KMS-11 (cell line): ENCODE results near the gene VPS11.

Source experiments
- H2AFZ ChIP-seq: fragments of 200-600 bp; sonication (generic); 2 replicates; pipeline ENCODE4 v1.6.1; 2016; ENCODE audit warnings: antibody characterized with exemption, mixed run types, low read depth
- H3K27ac ChIP-seq: fragments of 200-600 bp; sonication (generic); 2 replicates; pipeline ENCODE4 v1.6.1; 2016; ENCODE audit warnings: mild to moderate bottlenecking, mixed run types
- H3K27me3 ChIP-seq: fragments of 200-600 bp; sonication (generic); 2 replicates; pipeline ENCODE4 v1.6.1; 2017; ENCODE audit warnings: mild to moderate bottlenecking, low read depth, mixed run types, moderate library complexity; ENCODE audit not compliant: insufficient read depth
- H3K36me3 ChIP-seq: fragments of 200-600 bp; sonication (generic); 2 replicates; pipeline ENCODE4 v1.6.1; 2017; ENCODE audit warnings: mild to moderate bottlenecking, mixed run types; ENCODE audit not compliant: insufficient read depth
- H3K4me1 ChIP-seq: fragments of 200-600 bp; sonication (generic); 2 replicates; pipeline ENCODE4 v1.6.1; 2016; ENCODE audit warnings: mild to moderate bottlenecking, low read depth, mixed run types; ENCODE audit not compliant: poor library complexity, severe bottlenecking
- H3K4me2 ChIP-seq: fragments of 200-600 bp; sonication (generic); 2 replicates; pipeline ENCODE4 v1.7.0; 2016; ENCODE audit warnings: mild to moderate bottlenecking, mixed run types
- H3K4me3 ChIP-seq: fragments of 200-600 bp; sonication (generic); IDR thresholded peaks from 2 replicates; pipeline ENCODE4 v1.6.1; 2017; ENCODE audit warnings: low read depth, low read length, mixed read lengths; ENCODE audit not compliant: insufficient read depth
- H3K79me2 ChIP-seq: fragments of 200-600 bp; sonication (generic); 2 replicates; pipeline ENCODE4 v1.6.1; 2016; ENCODE audit warnings: low read depth, mixed run types; ENCODE audit not compliant: insufficient read depth
- H3K9ac ChIP-seq: fragments of 200-600 bp; sonication (generic); 2 replicates; pipeline ENCODE4 v1.6.1; 2016; ENCODE audit warnings: mild to moderate bottlenecking, mixed run types
- H4K20me1 ChIP-seq: fragments of 200-600 bp; sonication (generic); 2 replicates; pipeline ENCODE4 v1.6.1; 2016; ENCODE audit warnings: mild to moderate bottlenecking, mixed run types; ENCODE audit not compliant: insufficient read depth
- TF ChIP-seq, protein P1 (sequence below): fragments of 200-600 bp; sonication (generic); conservative IDR thresholded peaks from 2 replicates; pipeline ENCODE4 v1.6.1; 2017; ENCODE audit warnings: low read depth, mild to moderate bottlenecking, antibody characterized with exemption, low read length, moderate library complexity, mixed read lengths

VPS11 gene

DNA sequence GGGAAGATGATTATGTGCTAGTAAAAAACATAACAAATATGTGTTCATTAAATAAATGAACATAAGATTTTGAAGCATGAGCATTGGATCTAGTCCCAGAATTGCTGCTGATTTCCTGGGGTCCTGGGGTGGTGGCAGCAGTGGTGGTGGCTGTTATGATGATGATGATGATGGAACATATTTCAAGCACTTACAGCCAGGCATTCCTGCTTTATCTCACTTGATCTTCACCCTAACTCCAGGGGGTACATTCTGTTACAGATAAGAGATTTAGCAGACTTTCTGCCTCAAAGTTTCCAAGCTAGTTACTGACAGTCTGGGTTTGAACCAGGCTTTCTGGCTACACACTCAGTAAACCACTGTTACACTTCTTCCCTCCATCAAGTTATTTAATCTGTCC, 43.9 kb upstream of the VPS11 start:
- Histone ChIP-seq H3K27me3 (no peaks in the 10 kb centered on the region), H3K79me2 (peaks cover 68% of the 10 kb centered on the region), H3K4me3 (no peak overlapping the region), H4K20me1 (no peaks in the 10 kb centered on the region), H3K4me1 (peaks cover 81% of the 10 kb centered on the region), H2AFZ (no peak overlapping the region), H3K4me2 (peak overlapping the region; percentile 96), H3K27ac (peak overlapping the region; percentile 87), H3K9ac (peak overlapping the region; percentile 38; the same call in 1 of the 2 replicates), H3K36me3 (no peaks in the 10 kb centered on the region; the same call in 1 of the 2 replicates)
- TF ChIP-seq, protein P1, sequence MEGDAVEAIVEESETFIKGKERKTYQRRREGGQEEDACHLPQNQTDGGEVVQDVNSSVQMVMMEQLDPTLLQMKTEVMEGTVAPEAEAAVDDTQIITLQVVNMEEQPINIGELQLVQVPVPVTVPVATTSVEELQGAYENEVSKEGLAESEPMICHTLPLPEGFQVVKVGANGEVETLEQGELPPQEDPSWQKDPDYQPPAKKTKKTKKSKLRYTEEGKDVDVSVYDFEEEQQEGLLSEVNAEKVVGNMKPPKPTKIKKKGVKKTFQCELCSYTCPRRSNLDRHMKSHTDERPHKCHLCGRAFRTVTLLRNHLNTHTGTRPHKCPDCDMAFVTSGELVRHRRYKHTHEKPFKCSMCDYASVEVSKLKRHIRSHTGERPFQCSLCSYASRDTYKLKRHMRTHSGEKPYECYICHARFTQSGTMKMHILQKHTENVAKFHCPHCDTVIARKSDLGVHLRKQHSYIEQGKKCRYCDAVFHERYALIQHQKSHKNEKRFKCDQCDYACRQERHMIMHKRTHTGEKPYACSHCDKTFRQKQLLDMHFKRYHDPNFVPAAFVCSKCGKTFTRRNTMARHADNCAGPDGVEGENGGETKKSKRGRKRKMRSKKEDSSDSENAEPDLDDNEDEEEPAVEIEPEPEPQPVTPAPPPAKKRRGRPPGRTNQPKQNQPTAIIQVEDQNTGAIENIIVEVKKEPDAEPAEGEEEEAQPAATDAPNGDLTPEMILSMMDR = no peak

DNA sequence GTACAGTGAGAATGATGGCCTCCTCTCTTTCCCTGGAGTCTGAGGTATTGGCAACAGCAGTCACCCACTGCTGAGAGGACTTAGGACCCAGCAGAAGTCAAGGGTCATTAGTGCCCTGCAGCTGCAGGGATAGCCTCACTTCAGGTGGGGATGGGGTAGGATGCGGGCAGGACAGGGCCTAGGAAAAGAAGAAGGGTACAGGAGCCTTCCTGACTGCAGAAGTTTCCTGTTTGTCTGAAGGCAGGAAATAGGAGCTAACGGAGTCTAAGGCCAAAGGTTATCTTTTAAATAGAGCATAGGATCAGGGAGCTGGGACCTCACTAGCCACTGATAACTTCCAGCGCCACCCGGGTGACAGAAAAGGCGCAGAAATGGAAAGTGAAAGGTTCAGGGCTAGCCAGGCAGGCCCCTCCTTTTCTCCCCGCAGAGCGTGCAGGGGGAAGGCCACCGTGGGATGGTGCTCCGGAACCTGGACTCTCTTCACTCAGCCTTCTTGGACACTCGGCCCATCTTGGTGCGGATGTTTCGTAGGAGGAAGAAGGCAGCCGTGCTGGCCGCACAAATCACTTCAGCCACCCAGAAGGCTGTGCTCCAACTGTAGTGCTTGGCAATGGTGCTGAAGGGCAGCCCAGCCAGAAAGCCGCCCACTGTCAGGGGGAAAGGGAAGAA, 43.1 kb upstream of the VPS11 start:
- H3K27me3 ChIP-seq = no peaks in the 10 kb centered on the region
- TF ChIP-seq, protein P1 = no peak
- H3K27ac ChIP-seq = peak overlapping the region; percentile 87; the same call in 1 of the 2 replicates
- no peak overlapping the region for H3K9ac ChIP-seq
- peak overlapping the region; percentile 96 for H3K4me2 ChIP-seq
- H3K4me1 ChIP-seq = peaks cover 81% of the 10 kb centered on the region
- no peaks in the 10 kb centered on the region; the same call in 1 of the 2 replicates for H3K36me3 ChIP-seq
- H2AFZ ChIP-seq = no peak overlapping the region
- no peaks in the 10 kb centered on the region for H4K20me1 ChIP-seq
- peaks cover 64% of the 10 kb centered on the region for H3K79me2 ChIP-seq
- no peak overlapping the region for H3K4me3 ChIP-seq

DNA sequence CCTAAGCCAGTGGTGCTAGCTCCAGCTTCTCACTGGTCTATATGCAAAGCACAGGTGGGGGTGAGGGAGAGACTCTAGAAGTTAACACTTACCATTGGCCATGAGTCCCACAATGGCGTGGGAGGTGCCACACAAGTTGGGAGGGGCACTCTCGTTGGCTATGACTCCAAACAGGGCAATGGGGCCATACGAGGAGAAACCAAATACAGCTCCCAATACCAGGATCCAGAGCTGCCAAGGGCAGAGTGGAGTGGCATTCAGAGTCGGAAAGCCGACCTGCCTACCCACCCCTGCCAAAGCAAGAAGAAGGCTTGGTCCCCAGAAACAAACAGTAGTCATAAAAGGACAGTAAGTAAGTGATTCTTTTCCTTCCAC, 42.5 kb upstream of the VPS11 start:
- H3K27me3 ChIP-seq = no peaks in the 10 kb centered on the region
- no peak overlapping the region for H3K9ac ChIP-seq
- TF ChIP-seq, protein P1 = no peak
- peak overlapping the region; percentile 96; the same call in 1 of the 2 replicates for H3K4me2 ChIP-seq
- H3K4me3 ChIP-seq = no peak overlapping the region
- no peak overlapping the region for H2AFZ ChIP-seq
- peaks cover 79% of the 10 kb centered on the region for H3K4me1 ChIP-seq
- H3K27ac ChIP-seq = peak overlapping the region; percentile 87; the same call in 1 of the 2 replicates
- H4K20me1 ChIP-seq = no peaks in the 10 kb centered on the region
- H3K79me2 ChIP-seq = peaks cover 59% of the 10 kb centered on the region
- H3K36me3 ChIP-seq = no peaks in the 10 kb centered on the region; the same call in 1 of the 2 replicates

DNA sequence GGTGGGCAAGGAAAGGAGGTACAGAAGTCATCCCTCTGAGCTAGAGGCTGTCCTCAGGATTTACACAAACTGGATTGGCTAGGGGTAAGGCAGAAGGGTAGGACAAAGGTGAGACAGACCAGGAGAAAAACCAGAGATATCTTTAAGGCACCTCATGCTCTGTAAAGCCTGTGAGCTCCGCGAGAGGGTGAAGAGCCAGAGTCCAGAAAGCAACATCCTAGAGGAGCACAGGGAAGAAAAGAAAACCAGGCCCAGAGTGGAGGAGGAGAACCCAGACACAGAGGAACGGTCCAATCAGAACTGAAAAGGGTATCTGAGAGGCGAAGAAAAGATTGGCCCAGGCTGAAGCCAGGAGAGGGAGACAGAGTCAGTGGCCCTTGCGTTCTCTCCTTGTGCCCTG, 42.1 kb upstream of the VPS11 start:
- H3K9ac ChIP-seq = no peak overlapping the region
- peaks cover 77% of the 10 kb centered on the region for H3K4me1 ChIP-seq
- TF ChIP-seq, protein P1 = no peak
- H3K36me3 ChIP-seq = no peaks in the 10 kb centered on the region; the same call in 1 of the 2 replicates
- H3K4me2 ChIP-seq = peak overlapping the region; percentile 96; the same call in 1 of the 2 replicates
- H2AFZ ChIP-seq = no peak overlapping the region
- no peaks in the 10 kb centered on the region for H4K20me1 ChIP-seq
- no peaks in the 10 kb centered on the region for H3K27me3 ChIP-seq
- peak overlapping the region; percentile 87; the same call in 1 of the 2 replicates for H3K27ac ChIP-seq
- no peak overlapping the region for H3K4me3 ChIP-seq
- H3K79me2 ChIP-seq = peaks cover 54% of the 10 kb centered on the region
